ENCODE results near the gene RRP1B.

DNA sequence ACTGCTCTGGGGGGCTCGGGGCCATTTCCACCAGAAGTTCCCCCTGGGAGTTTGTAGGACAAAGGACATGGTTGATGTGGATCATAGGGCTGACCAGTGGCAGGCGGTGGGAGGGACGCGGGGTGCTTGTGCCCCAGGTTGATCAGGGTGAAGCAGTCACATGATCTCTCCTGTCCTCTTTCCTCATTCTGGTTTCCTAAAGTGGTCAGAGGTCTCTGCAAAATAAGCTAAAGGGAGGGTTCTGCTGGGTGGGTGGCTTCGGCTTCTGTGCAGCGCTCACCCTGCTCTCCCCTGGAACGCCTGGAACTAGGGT, 68.8 kb downstream of the RRP1B start:
- TF ChIP-seq, protein P1, sequence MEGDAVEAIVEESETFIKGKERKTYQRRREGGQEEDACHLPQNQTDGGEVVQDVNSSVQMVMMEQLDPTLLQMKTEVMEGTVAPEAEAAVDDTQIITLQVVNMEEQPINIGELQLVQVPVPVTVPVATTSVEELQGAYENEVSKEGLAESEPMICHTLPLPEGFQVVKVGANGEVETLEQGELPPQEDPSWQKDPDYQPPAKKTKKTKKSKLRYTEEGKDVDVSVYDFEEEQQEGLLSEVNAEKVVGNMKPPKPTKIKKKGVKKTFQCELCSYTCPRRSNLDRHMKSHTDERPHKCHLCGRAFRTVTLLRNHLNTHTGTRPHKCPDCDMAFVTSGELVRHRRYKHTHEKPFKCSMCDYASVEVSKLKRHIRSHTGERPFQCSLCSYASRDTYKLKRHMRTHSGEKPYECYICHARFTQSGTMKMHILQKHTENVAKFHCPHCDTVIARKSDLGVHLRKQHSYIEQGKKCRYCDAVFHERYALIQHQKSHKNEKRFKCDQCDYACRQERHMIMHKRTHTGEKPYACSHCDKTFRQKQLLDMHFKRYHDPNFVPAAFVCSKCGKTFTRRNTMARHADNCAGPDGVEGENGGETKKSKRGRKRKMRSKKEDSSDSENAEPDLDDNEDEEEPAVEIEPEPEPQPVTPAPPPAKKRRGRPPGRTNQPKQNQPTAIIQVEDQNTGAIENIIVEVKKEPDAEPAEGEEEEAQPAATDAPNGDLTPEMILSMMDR (conservative IDR thresholded peaks at IDR 0.05), result no peak
- no peak for TF ChIP-seq EZH2 (IDR thresholded peaks at IDR 0.05; ENCODE audit: low read depth)
